Measurements from ENCODE around the gene VSIG10L2. TPM values are rescaled to one million over a fixed set of nuclear protein-coding genes. Genes with fewer than 3 reads are reported as not detected.
A peak's percentile ranks its signal among the peaks of the same experiment; 100 is the strongest.

VSIG10L2 gene
- total RNA-seq, 2 experiments from 2014 or later, result not detected

- Mint-ChIP-seq H3K27me3 (ENCODE audit: low read depth) (peaks cover 22% of the 10 kb centered on the region), H3K4me3 (no peak overlapping the region), H3K9me3 (ENCODE audit: insufficient read depth) (no peaks in the 10 kb centered on the region), H3K36me3 (ENCODE audit: low read depth) (no peaks in the 10 kb centered on the region), H3K4me1 (ENCODE audit: low read depth) (no peaks in the 10 kb centered on the region), H3K27ac (no peak overlapping the region)
- no peak for ATAC-seq
- ChIA-PET POLR2A (no interaction called here), CTCF (interaction anchor here (0.6 to 1.7 kb wide), 2 partner anchors 275 kb away, joined by 3 to 9 read pairs; no protein-coding TSS in a partner anchor)
- DNase-seq, result no peak
Measured at GRCh38 chr11:125918140-125918840, 27.6 kb upstream of the VSIG10L2 start.

GRCh38 chr11:125921042-125921441, 24.8 kb upstream of the VSIG10L2 start:
- ChIA-PET CTCF (interaction anchor here (0.5 to 1.6 kb wide), 3 partner anchors 16 to 273 kb away, joined by 3 to 11 read pairs (median 3); partner anchors contain the start of gene PUS3), POLR2A (interaction anchor here (0.6 kb wide), 1 partner anchor 232 kb away, joined by 3 read pairs; no protein-coding TSS in a partner anchor)
- ATAC-seq (no peak), DNase-seq (no peak)
- peaks cover 18% of the 10 kb centered on the region for H3K27me3 Mint-ChIP-seq (ENCODE audit: low read depth)
- H3K4me1 Mint-ChIP-seq (ENCODE audit: low read depth), result no peaks in the 10 kb centered on the region
- H3K9me3 Mint-ChIP-seq (ENCODE audit: insufficient read depth), result no peaks in the 10 kb centered on the region
- no peak overlapping the region for H3K27ac Mint-ChIP-seq
- H3K4me3 Mint-ChIP-seq, result no peak overlapping the region
- no peaks in the 10 kb centered on the region for H3K36me3 Mint-ChIP-seq (ENCODE audit: low read depth)

GRCh38 chr11:125922156-125922555, 23.7 kb upstream of the VSIG10L2 start:
- Mint-ChIP-seq H3K4me3 (no peak overlapping the region), H3K36me3 (ENCODE audit: low read depth) (no peaks in the 10 kb centered on the region), H3K9me3 (ENCODE audit: insufficient read depth) (no peaks in the 10 kb centered on the region), H3K27ac (no peak overlapping the region), H3K4me1 (ENCODE audit: low read depth) (no peaks in the 10 kb centered on the region), H3K27me3 (ENCODE audit: low read depth) (peaks cover 15% of the 10 kb centered on the region)
- no peak for ATAC-seq
- no peak for DNase-seq
- CTCF ChIA-PET, result interaction anchor here (1.6 to 3.7 kb wide), 3 partner anchors 20 to 272 kb away, joined by 4 to 40 read pairs (median 11); no protein-coding TSS in a partner anchor
- POLR2A ChIA-PET, result no interaction called here

DNA sequence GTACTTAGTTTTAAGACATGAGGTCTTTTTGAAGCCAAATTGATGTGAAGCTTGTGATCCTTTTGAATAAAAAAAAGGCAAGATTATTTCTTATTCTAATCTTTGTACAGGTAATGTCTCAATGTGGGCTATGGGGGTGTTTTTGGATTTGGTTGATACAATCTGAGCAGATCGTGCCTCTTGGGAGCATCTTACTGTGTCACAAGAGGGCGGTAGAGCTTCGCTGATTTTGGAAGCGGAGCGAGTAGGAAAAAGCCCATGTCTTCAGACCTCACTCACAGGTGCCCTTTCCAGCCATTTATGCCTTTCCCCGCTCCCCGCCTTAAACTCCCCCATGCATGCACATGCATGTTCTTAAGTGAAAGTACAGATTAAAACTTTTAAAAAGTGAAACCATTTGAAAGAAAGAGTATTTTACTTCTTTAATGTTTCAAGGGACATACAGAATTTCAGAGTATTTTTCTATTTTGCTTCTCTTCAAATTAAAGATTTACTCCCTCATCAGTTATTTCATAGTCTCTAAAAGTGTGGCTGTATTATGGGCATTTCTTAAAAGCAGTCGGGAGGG, 22.7 kb upstream of the VSIG10L2 start:
- H3K27ac Mint-ChIP-seq, result no peak overlapping the region
- DNase-seq, result peak; percentile 74
- H3K4me3 Mint-ChIP-seq, result no peak overlapping the region
- H3K4me1 Mint-ChIP-seq (ENCODE audit: low read depth), result no peaks in the 10 kb centered on the region
- peaks cover 12% of the 10 kb centered on the region for H3K27me3 Mint-ChIP-seq (ENCODE audit: low read depth)
- peak; percentile 86 for ATAC-seq
- CTCF ChIA-PET, result interaction anchor here (0.6 to 3.7 kb wide), 9 partner anchors 19 to 558 kb away, joined by 3 to 40 read pairs (median 4); no protein-coding TSS in a partner anchor
- H3K36me3 Mint-ChIP-seq (ENCODE audit: low read depth), result no peaks in the 10 kb centered on the region
- POLR2A ChIA-PET, result no interaction called here
- no peaks in the 10 kb centered on the region for H3K9me3 Mint-ChIP-seq (ENCODE audit: insufficient read depth)

- ATAC-seq, result no peak
- POLR2A ChIA-PET, result no interaction called here
- Mint-ChIP-seq H3K4me3 (no peak overlapping the region), H3K27ac (no peak overlapping the region), H3K9me3 (ENCODE audit: insufficient read depth) (no peaks in the 10 kb centered on the region), H3K27me3 (ENCODE audit: low read depth) (peaks cover 13% of the 10 kb centered on the region), H3K4me1 (ENCODE audit: low read depth) (no peaks in the 10 kb centered on the region), H3K36me3 (ENCODE audit: low read depth) (no peaks in the 10 kb centered on the region)
- no peak for DNase-seq
- CTCF ChIA-PET, result interaction anchor here (0.7 to 3.7 kb wide), 6 partner anchors 18 to 557 kb away, joined by 3 to 40 read pairs (median 4); no protein-coding TSS in a partner anchor
Measured at GRCh38 chr11:125923633-125924032, 22.2 kb upstream of the VSIG10L2 start.

DNA sequence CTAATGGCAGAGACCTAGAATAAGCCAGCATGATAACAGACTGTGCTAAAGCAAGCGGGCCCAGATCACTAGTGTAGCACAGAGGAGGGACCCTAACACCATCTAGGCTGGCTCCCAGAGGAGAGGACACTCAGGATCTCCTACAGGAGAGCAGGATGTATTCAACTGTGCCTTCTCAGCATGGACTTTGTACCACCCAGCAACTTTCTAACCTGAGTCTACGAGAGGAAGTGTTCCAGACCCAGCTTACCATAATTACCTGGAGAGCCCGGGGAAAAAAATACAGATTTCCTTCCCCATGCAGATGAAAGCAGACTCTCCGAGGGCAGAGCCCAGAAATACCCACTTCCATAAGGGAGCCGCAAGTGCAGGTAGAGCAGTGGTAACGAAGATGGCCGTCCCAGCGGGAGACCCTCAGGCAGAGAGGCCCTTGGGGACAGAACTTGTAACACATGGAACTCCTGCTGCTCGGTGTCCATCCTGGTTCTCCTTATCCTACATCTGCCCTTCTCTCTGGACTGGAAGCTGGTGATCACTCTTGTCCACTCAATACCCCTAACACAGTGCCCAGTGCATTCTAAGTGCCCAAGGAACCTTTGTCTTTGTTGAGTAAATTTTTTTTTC, 21.3 kb upstream of the VSIG10L2 start:
- no peaks in the 10 kb centered on the region for H3K36me3 Mint-ChIP-seq (ENCODE audit: low read depth)
- no peak overlapping the region for H3K4me3 Mint-ChIP-seq
- DNase-seq (no peak), ATAC-seq (no peak)
- H3K27me3 Mint-ChIP-seq (ENCODE audit: low read depth), result peaks cover 14% of the 10 kb centered on the region
- H3K9me3 Mint-ChIP-seq (ENCODE audit: insufficient read depth), result no peaks in the 10 kb centered on the region
- POLR2A ChIA-PET, result no interaction called here
- CTCF ChIA-PET, result interaction anchor here (1.2 to 3.7 kb wide), 2 partner anchors 19 to 269 kb away, joined by 5 to 40 read pairs; no protein-coding TSS in a partner anchor
- no peaks in the 10 kb centered on the region for H3K4me1 Mint-ChIP-seq (ENCODE audit: low read depth)
- H3K27ac Mint-ChIP-seq, result no peak overlapping the region

- DNase-seq (no peak), ATAC-seq (no peak)
- no peaks in the 10 kb centered on the region for H3K36me3 Mint-ChIP-seq (ENCODE audit: low read depth)
- no peaks in the 10 kb centered on the region for H3K9me3 Mint-ChIP-seq (ENCODE audit: insufficient read depth)
- H3K4me3 Mint-ChIP-seq, result no peak overlapping the region
- H3K4me1 Mint-ChIP-seq (ENCODE audit: low read depth), result no peaks in the 10 kb centered on the region
- H3K27me3 Mint-ChIP-seq (ENCODE audit: low read depth), result peaks cover 19% of the 10 kb centered on the region
- ChIA-PET CTCF (interaction anchor here (1.2 to 3.7 kb wide), 2 partner anchors 18 to 268 kb away, joined by 5 to 40 read pairs; no protein-coding TSS in a partner anchor), POLR2A (no interaction called here)
- no peak overlapping the region for H3K27ac Mint-ChIP-seq
Measured at GRCh38 chr11:125925247-125925740, 20.6 kb upstream of the VSIG10L2 start.

DNA sequence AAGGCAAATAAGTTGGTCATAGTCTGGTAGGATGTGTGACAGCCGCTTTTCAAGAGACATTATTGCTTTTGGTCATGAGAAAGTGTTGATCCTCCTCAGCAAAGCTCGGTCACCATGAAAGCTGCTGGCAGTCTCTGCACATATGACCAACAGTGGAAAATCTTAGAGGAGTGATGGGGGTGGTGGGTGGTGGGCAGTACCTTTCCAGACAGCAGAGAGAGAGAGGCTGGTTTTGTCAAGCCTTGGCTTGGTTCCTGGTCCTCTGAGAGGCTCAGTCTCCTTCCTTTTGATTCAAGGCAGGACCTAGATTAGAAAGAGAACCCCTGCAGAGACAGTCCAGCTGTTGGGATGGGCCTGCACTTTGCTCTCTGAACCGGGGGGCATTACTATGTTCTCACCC, 20.0 kb upstream of the VSIG10L2 start:
- H3K4me1 Mint-ChIP-seq (ENCODE audit: low read depth), result no peaks in the 10 kb centered on the region
- DNase-seq, result no peak
- ATAC-seq, result no peak
- CTCF ChIA-PET, result interaction anchor here (1.2 to 3.7 kb wide), 2 partner anchors 17 to 267 kb away, joined by 5 to 40 read pairs; no protein-coding TSS in a partner anchor
- H3K9me3 Mint-ChIP-seq (ENCODE audit: insufficient read depth), result no peaks in the 10 kb centered on the region
- no peak overlapping the region for H3K4me3 Mint-ChIP-seq
- POLR2A ChIA-PET, result no interaction called here
- H3K27ac Mint-ChIP-seq, result no peak overlapping the region
- H3K36me3 Mint-ChIP-seq (ENCODE audit: low read depth), result no peaks in the 10 kb centered on the region
- peaks cover 17% of the 10 kb centered on the region for H3K27me3 Mint-ChIP-seq (ENCODE audit: low read depth)

GRCh38 chr11:125926682-125927081, 19.2 kb upstream of the VSIG10L2 start:
- CTCF ChIA-PET, result no interaction called here
- peaks cover 20% of the 10 kb centered on the region for H3K27me3 Mint-ChIP-seq (ENCODE audit: low read depth)
- no peak for DNase-seq
- ATAC-seq, result no peak
- POLR2A ChIA-PET, result no interaction called here
- no peaks in the 10 kb centered on the region for H3K36me3 Mint-ChIP-seq (ENCODE audit: low read depth)
- H3K4me3 Mint-ChIP-seq, result no peak overlapping the region
- no peak overlapping the region for H3K27ac Mint-ChIP-seq
- H3K9me3 Mint-ChIP-seq (ENCODE audit: insufficient read depth), result no peaks in the 10 kb centered on the region
- H3K4me1 Mint-ChIP-seq (ENCODE audit: low read depth), result no peaks in the 10 kb centered on the region

- Mint-ChIP-seq H3K4me1 (ENCODE audit: low read depth) (peaks cover 16% of the 10 kb centered on the region), H3K27me3 (ENCODE audit: low read depth) (peaks cover 20% of the 10 kb centered on the region), H3K4me3 (no peak overlapping the region), H3K36me3 (ENCODE audit: low read depth) (no peaks in the 10 kb centered on the region), H3K27ac (no peak overlapping the region), H3K9me3 (ENCODE audit: insufficient read depth) (no peaks in the 10 kb centered on the region)
- CTCF ChIA-PET, result interaction anchor here (1.2 to 1.4 kb wide), 2 partner anchors 263 to 264 kb away, joined by 3 to 5 read pairs; no protein-coding TSS in a partner anchor
- POLR2A ChIA-PET, result no interaction called here
- ATAC-seq (no peak), DNase-seq (no peak)
Measured at GRCh38 chr11:125929445-125930075, 16.3 kb upstream of the VSIG10L2 start.

DNA sequence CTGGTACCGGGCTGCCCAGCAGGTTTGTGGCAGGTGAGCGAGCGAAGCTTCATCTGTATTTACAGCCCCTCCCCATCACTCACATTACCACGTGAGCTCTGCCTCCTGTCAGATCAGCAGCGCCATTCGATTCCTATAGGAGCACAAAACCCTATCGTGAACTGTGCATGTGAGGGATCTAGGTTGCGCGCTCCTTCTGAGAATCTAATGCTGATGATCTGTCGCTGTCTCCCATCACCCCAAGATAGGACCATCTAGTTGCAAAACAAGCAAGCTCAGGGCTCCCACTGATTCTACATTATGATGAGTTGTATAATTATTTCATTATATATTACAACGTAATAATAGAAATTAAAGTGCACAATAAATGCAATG, 15.8 kb upstream of the VSIG10L2 start:
- CTCF ChIA-PET, result interaction anchor here (1.2 to 1.4 kb wide), 2 partner anchors 263 to 264 kb away, joined by 3 to 5 read pairs; no protein-coding TSS in a partner anchor
- no peak overlapping the region for H3K27ac Mint-ChIP-seq
- H3K4me3 Mint-ChIP-seq, result no peak overlapping the region
- DNase-seq (no peak), ATAC-seq (no peak)
- H3K9me3 Mint-ChIP-seq (ENCODE audit: insufficient read depth), result no peaks in the 10 kb centered on the region
- POLR2A ChIA-PET, result no interaction called here
- peaks cover 16% of the 10 kb centered on the region for H3K4me1 Mint-ChIP-seq (ENCODE audit: low read depth)
- H3K36me3 Mint-ChIP-seq (ENCODE audit: low read depth), result no peaks in the 10 kb centered on the region
- peaks cover 20% of the 10 kb centered on the region for H3K27me3 Mint-ChIP-seq (ENCODE audit: low read depth)

Measured in activated CD8-positive, alpha-beta T cell treated with anti-CD3 and anti-CD28 coated beads, Interleukin-2, amount 10 ng/mL, durations not matched to agents 7 days and 5 days (primary cell).